Esophagus squamous epithelium (tissue), 5 donors: ENCODE measurements around the gene LAMP1. TPM values are rescaled to one million over a fixed set of nuclear protein-coding genes. Genes with fewer than 3 reads are reported as not detected.

ENCODE experiments used
- DNase-seq: peaks from one replicate; lab custom pipeline; 2025; lab: John Stamatoyannopoulos, UW
- H3K27ac ChIP-seq, 4 donors: fragments of 200-600 bp; sonication (generic); one replicate each; pipeline ENCODE4 v1.5.1; 2016 to 2019; ENCODE audit warnings: mild to moderate bottlenecking in 1 of 4
- H3K27me3 ChIP-seq, 4 donors: fragments of 200-600 bp; sonication (generic); 1 replicate in 3 of 4; 2 replicates in 1 of 4; pipeline versions ENCODE4 v1.5.1 to v1.6.0; 2017 to 2021; ENCODE audit warnings: antibody characterized with exemption in 1 of 4
- H3K36me3 ChIP-seq, 3 donors: fragments of 200-600 bp; sonication (generic); one replicate each; pipeline ENCODE4 v1.5.1; 2016 to 2019
- H3K4me1 ChIP-seq, 3 donors: fragments of 200-600 bp; sonication (generic); one replicate each; pipeline ENCODE4 v1.5.1; 2017 to 2019
- H3K4me3 ChIP-seq, 4 donors: fragments of 200-600 bp; sonication (generic); 1 replicate in 3 of 4; 2 replicates in 1 of 4; pipeline ENCODE4 v1.5.1; 2016 to 2019; ENCODE audit warnings: mild to moderate bottlenecking in 2 of 4, moderate library complexity in 1 of 4
- H3K9me3 ChIP-seq, 3 donors: fragments of 200-600 bp; sonication (generic); one replicate each; pipeline ENCODE4 v1.5.1; 2016 to 2019
- POLR2A ChIP-seq, 4 donors: fragments of 450-650 bp; IDR thresholded peaks; one replicate each; pipeline ENCODE4 v1.6.1; 2017; ENCODE audit warnings: antibody characterized with exemption in 4 of 4, mild to moderate bottlenecking in 4 of 4, moderate library complexity in 3 of 4
- whole genome bisulfite sequencing, 2 donors: methylation state at CpG; one replicate each; pipeline ENCODE4 v1.1.5; 2018; 5-methylcytosine and 5-hydroxymethylcytosine counted together
- intact Hi-C: fragments of 100-400 bp; cut with DNase I; formaldehyde crosslinking; loops from one replicate; pipeline ENCODE4 v1.15.0; 2022
- total RNA-seq, 4 donors: library from RNA; depleted of rRNA; stranded (reverse); fragments of >200 nt; gene quantifications; one replicate each; pipeline ENCODE4 v1.1.0, GENCODE V29; 2016
- TF ChIP-seq, protein P1 (sequence below), 6 experiments: fragments of 450-650 bp in 4 of 6; fragments of 200-600 bp in 2 of 6; sonication (generic) in 2 of 6; IDR thresholded peaks; one replicate each; pipeline ENCODE4 v1.5.1; 2016 to 2019; ENCODE audit warnings: antibody characterized with exemption in 6 of 6, mild to moderate bottlenecking in 4 of 6, moderate library complexity in 4 of 6
- donor health status: DM: yes; HTN: yes; CAD: no.

Gene LAMP1
- total RNA-seq, 4 donors from 2014 or later, result 95.4 to 153 (median 123) TPM

DNA sequence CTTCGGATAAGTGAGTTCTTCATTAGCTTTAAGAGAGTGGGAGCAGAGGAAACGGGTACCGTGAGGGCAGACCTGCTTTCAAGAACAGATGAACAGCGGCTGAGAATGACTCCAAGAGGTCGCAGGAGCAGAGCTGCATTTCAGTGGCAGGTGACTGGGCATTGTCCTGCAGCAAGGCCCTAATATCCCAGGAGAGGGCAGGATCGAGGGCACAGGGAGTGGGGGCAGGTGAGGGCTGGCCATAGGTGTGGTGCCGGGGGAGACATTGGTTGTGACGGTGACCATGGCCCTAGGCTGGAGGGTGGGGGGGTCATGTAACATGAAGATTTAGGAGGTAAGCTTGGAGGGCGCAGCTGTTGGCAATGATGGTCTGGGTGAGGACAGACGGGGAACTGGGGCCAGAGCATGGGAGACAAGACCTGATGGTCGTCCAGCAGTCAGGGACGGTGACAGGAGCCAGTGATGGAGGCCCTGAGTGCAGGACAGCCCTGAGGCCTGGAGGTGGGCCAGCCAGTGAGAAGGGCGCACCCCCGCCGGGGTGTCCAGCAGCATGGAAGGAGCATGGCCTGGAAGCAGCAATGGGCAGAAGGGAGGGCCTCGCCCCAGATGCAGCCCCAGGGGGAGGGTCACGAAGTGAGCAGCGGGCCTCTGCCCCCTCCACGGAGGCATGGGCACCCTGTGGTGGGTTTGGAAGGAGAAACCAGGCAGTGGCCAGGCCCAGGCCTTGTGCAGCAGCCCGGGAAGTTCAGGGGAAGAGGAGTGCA, 29.2 kb upstream of the LAMP1 start:
- Histone ChIP-seq H3K27me3 (no peaks in the 10 kb centered on the region), H3K4me1 (no peaks in the 10 kb centered on the region), H3K36me3 (peaks cover 0 to 40% (median 9%) of the 10 kb centered on the region in 3 donors), H3K4me3 (no peak overlapping the region), H3K27ac (no peak overlapping the region), H3K9me3 (no peaks in the 10 kb centered on the region)
- 88 to 91% methylated on average over 16 to 19 of the region's 20 CpGs for WGBS, 2 donors
- TF ChIP-seq POLR2A (IDR thresholded peaks at IDR 0.05), result no peak
- TF ChIP-seq, protein P1, sequence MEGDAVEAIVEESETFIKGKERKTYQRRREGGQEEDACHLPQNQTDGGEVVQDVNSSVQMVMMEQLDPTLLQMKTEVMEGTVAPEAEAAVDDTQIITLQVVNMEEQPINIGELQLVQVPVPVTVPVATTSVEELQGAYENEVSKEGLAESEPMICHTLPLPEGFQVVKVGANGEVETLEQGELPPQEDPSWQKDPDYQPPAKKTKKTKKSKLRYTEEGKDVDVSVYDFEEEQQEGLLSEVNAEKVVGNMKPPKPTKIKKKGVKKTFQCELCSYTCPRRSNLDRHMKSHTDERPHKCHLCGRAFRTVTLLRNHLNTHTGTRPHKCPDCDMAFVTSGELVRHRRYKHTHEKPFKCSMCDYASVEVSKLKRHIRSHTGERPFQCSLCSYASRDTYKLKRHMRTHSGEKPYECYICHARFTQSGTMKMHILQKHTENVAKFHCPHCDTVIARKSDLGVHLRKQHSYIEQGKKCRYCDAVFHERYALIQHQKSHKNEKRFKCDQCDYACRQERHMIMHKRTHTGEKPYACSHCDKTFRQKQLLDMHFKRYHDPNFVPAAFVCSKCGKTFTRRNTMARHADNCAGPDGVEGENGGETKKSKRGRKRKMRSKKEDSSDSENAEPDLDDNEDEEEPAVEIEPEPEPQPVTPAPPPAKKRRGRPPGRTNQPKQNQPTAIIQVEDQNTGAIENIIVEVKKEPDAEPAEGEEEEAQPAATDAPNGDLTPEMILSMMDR (IDR thresholded peaks at IDR 0.05), result no peak
- no peak for DNase-seq
- intact Hi-C loops, result loop anchor here (5.0 kb wide), 1 partner anchor 69 kb away; no protein-coding TSS in a partner anchor

DNA sequence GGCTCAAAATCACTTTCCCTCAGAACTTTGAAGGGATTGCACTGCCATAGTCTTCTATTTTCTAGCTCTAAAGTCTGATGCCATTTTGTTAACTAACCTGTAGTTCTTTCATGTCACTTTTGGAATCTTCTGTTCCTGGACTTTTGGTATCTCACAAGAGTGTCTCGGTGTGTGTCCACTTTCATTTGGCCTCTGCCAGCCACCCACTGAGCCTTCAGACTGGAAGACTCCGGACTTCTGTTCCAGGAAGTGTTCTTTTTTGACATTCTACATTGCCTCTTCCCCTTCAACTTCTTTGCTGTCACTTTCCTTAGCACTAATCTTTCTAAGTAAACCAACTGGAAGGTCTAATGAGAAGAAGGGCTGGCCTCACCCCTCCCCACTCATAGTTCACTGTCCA, 25.0 kb upstream of the LAMP1 start:
- intact Hi-C loops, result loop anchor here (10.0 kb wide), 1 partner anchor 123 kb away; no protein-coding TSS in a partner anchor
- Histone ChIP-seq H3K36me3 (peaks cover 0 to 7% (median 0%) of the 10 kb centered on the region in 3 donors), H3K27ac (no peak overlapping the region), H3K4me3 (no peak overlapping the region), H3K27me3 (no peaks in the 10 kb centered on the region), H3K4me1 (peaks cover 0 to 21% (median 3%) of the 10 kb centered on the region in 3 donors), H3K9me3 (no peaks in the 10 kb centered on the region)
- no peak for DNase-seq
- 88 to 90% methylated on average over 2 of the region's 2 CpGs for WGBS, 2 donors
- no peak for TF ChIP-seq POLR2A (IDR thresholded peaks at IDR 0.05)

GRCh38 chr13:113272701-113273181, 24.3 kb upstream of the LAMP1 start:
- Histone ChIP-seq H3K27ac (no peak overlapping the region), H3K4me1 (peaks cover 0 to 21% (median 3%) of the 10 kb centered on the region in 3 donors), H3K9me3 (no peaks in the 10 kb centered on the region), H3K27me3 (no peaks in the 10 kb centered on the region), H3K4me3 (no peak overlapping the region), H3K36me3 (peaks cover 0 to 7% (median 0%) of the 10 kb centered on the region in 3 donors)
- 80 to 85% methylated on average over 10 of the region's 10 CpGs for WGBS, 2 donors
- DNase-seq, result no peak
- intact Hi-C loops, result loop anchor here (10.0 kb wide), 1 partner anchor 122 kb away; no protein-coding TSS in a partner anchor
- TF ChIP-seq, protein P1 (IDR thresholded peaks at IDR 0.05), result no peak
- TF ChIP-seq POLR2A (IDR thresholded peaks at IDR 0.05), result no peak

- H3K36me3 ChIP-seq, result peaks cover 0 to 7% (median 0%) of the 10 kb centered on the region in 3 donors
- WGBS, 2 donors, result 76 to 79% methylated on average over 6 of the region's 6 CpGs
- no peaks in the 10 kb centered on the region for H3K9me3 ChIP-seq
- DNase-seq, result no peak
- no peak overlapping the region for H3K4me3 ChIP-seq
- TF ChIP-seq, protein P1 (IDR thresholded peaks at IDR 0.05), result no peak
- TF ChIP-seq POLR2A (IDR thresholded peaks at IDR 0.05), result no peak
- H3K27ac ChIP-seq, result peak overlapping the region in 1 of 4 donors; percentile 53
- H3K27me3 ChIP-seq, result no peaks in the 10 kb centered on the region
- intact Hi-C loops, result loop anchor here (10.0 kb wide), 1 partner anchor 121 kb away; no protein-coding TSS in a partner anchor
- H3K4me1 ChIP-seq, result peaks cover 0 to 21% (median 3%) of the 10 kb centered on the region in 3 donors
Measured at GRCh38 chr13:113273321-113273720, 23.7 kb upstream of the LAMP1 start.

DNA sequence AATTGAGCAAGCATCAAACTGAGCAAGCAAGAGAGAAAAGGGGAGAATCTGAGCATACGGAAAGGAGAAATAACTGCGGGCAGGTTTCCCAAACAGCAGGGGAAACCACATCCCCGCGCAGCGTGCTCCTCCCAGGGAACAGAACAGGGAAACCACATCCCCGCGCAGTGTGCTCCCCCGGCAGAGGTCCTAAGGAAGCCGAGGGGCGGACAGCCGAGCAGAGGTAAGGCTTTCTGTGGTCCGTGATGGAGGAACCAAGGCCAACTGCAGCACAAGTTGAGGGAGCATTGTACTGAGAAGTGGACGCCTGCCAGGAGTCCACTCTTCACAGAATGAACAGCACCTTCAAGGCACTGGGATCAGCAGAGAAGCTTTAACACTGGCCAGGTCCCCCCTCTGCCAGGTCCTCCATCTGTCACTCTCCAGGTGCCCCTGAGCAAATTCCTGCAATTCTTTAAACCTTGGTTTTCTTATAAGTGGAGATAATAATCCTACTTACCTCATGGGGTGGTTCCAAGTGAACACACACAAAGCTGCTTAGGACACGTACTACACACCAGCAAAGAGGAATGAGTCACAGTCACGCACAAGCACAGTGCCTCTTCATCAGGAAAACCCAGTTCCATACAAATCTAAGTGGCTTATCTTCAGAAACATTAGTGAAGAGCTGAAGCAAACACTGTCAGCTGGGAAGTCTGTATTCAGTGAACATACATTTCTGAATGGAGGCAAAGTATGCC, 23.0 kb upstream of the LAMP1 start:
- H3K4me3 ChIP-seq, result no peak overlapping the region
- intact Hi-C loops, result loop anchor here (10.0 kb wide), 1 partner anchor 121 kb away; no protein-coding TSS in a partner anchor
- H3K27ac ChIP-seq, result peak overlapping the region in 1 of 4 donors; percentile 53
- 73 to 81% methylated on average over 15 of the region's 15 CpGs for WGBS, 2 donors
- peaks cover 0 to 7% (median 0%) of the 10 kb centered on the region in 3 donors for H3K36me3 ChIP-seq
- H3K9me3 ChIP-seq, result no peaks in the 10 kb centered on the region
- TF ChIP-seq POLR2A (IDR thresholded peaks at IDR 0.05), result no peak
- TF ChIP-seq, protein P1 (IDR thresholded peaks at IDR 0.05), result no peak
- no peaks in the 10 kb centered on the region for H3K27me3 ChIP-seq
- H3K4me1 ChIP-seq, result peaks cover 0 to 21% (median 3%) of the 10 kb centered on the region in 3 donors
- no peak for DNase-seq
